ENCODE measurements around the gene DRD1. TPM values are rescaled to one million over a fixed set of nuclear protein-coding genes. Genes with fewer than 3 reads are reported as not detected.

DRD1 gene
- total RNA-seq, 2 donors from 2014 or later, result not detected

DNA sequence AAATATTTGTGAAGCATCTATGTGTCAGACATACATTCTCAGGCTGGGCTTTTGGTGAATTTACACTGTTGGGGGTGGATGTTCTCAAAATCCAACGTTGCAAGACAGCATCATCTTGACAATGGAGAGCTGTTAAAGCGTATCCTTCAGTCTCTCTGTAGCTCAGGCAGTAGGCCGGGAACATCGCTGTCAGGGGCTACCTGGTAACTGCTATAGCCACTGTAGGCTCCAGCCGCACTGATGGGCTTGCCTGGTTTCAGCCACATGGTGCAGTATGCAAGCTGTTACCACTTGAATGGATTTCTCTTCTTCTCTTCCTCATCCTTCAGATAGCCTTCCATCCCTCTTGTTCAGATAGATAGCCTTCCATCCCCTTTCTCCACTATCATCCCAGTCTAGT lies 51.7 kb downstream of the DRD1 start:
- Mint-ChIP-seq H3K4me1 (ENCODE audit: low read depth in 2 of 2) (no peaks in the 10 kb centered on the region), H3K9me3 (no peaks in the 10 kb centered on the region), H3K27ac (no peak overlapping the region), H3K27me3 (peaks cover 12 to 15% of the 10 kb centered on the region in 2 donors), H3K4me3 (no peak overlapping the region), H3K36me3 (no peaks in the 10 kb centered on the region)
- ATAC-seq (no peak), DNase-seq (ENCODE audit: low spot score) (no peak)

DNA sequence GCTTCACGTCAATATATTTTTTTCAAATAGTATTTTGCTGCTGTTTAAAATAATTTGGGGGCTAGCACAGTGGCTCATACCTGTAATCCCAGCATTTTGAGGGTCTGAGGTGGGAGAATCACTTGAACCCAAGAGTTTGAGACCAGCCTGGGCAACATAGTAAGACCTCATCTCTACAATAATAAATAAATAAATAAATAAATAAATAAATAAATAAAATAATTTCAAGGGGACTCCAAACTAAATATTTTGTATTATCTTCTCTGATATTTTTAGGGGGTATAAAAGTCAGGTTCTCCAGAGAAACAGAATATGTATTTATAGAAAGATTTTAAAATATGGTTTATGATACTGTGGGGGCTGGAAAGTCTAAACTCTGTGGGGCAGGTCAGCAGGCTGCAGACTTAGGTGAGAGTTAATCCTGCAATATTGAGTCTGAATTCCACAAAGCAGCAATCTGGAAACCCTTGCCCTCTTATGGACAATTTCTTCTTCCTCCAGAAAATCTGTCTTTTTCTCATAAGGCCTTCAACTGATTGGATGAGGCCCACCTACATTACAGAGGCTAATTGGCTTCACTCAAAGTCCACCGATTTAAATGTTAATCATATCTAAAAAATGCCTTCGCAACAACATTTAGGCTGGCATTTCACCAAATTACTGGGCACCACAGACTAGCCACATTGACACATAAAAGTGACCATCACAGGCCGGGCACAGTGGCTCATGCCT lies 53.5 kb downstream of the DRD1 start:
- no peak overlapping the region for H3K27ac Mint-ChIP-seq
- DNase-seq (ENCODE audit: low spot score), result no peak
- ATAC-seq, result no peak
- H3K9me3 Mint-ChIP-seq, result no peaks in the 10 kb centered on the region
- H3K36me3 Mint-ChIP-seq, result no peaks in the 10 kb centered on the region
- H3K27me3 Mint-ChIP-seq, result peaks cover 7 to 17% of the 10 kb centered on the region in 2 donors
- H3K4me3 Mint-ChIP-seq, result no peak overlapping the region
- no peaks in the 10 kb centered on the region for H3K4me1 Mint-ChIP-seq (ENCODE audit: low read depth in 2 of 2)

Other genes starting within 250 kb of the DRD1 start
- 100 to 1,000 TPM; 185 to 225 TPM for gene SFXN1, start 34.4 kb upstream of the DRD1 start, total RNA-seq
- gene HRH2, start 213.9 kb upstream of the DRD1 start, total RNA-seq, result 1 to 10 TPM; 2.5 to 3.2 TPM